Omental fat pad (tissue), 4 donors: ENCODE results near the gene SLC7A11. TPM values are rescaled to one million over a fixed set of nuclear protein-coding genes. Genes with fewer than 3 reads are reported as not detected.

ENCODE experiments used
- ATAC-seq: fragments of 150-250 bp; one replicate; pipeline ENCODE4 v1.9.1; 2016; ENCODE audit warnings: mild to moderate bottlenecking, moderate library complexity; ENCODE audit not compliant: low FRiP score
- DNase-seq: peaks from one replicate; pipeline ENCODE4 v3.0.0-alpha.2; 2019; ENCODE audit warnings: low spot score
- total RNA-seq, 4 donors: library from RNA; depleted of rRNA; stranded (reverse); fragments of >200 nt; gene quantifications; one replicate each; pipeline ENCODE4 v1.1.0, GENCODE V29; 2016
- TF ChIP-seq, protein P1 (sequence below), 3 donors: fragments of 450-650 bp; IDR thresholded peaks; one replicate each; pipeline ENCODE4 v1.5.1; 2016 to 2017; ENCODE audit warnings: antibody characterized with exemption in 3 of 3, mild to moderate bottlenecking in 3 of 3, moderate library complexity in 2 of 3

The SLC7A11 gene
- total RNA-seq, 4 donors from 2014 or later, result 0.60 to 1.5 (median 0.90) TPM

DNA sequence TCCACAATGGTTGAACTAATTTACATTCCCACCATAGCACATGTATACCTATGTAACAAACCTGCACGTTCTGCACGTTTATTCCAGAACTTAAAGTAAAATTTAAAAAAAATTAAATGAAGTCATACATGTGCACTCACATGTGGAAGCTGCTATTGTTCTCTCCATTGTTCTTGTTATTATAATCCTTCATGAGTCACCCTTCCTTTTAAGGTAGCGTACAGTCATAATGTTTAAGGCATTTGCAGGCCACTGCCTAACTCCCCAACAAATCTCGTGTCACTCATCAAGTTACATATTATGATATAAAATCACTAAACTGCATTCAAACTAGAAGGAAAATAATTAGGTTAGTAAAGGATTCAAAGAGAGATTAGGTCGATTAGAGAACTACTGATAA is 63.6 kb downstream of the SLC7A11 start:
- DNase-seq (no peak), ATAC-seq (no peak)
- TF ChIP-seq, protein P1, sequence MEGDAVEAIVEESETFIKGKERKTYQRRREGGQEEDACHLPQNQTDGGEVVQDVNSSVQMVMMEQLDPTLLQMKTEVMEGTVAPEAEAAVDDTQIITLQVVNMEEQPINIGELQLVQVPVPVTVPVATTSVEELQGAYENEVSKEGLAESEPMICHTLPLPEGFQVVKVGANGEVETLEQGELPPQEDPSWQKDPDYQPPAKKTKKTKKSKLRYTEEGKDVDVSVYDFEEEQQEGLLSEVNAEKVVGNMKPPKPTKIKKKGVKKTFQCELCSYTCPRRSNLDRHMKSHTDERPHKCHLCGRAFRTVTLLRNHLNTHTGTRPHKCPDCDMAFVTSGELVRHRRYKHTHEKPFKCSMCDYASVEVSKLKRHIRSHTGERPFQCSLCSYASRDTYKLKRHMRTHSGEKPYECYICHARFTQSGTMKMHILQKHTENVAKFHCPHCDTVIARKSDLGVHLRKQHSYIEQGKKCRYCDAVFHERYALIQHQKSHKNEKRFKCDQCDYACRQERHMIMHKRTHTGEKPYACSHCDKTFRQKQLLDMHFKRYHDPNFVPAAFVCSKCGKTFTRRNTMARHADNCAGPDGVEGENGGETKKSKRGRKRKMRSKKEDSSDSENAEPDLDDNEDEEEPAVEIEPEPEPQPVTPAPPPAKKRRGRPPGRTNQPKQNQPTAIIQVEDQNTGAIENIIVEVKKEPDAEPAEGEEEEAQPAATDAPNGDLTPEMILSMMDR (IDR thresholded peaks at IDR 0.05), result no peak

DNA sequence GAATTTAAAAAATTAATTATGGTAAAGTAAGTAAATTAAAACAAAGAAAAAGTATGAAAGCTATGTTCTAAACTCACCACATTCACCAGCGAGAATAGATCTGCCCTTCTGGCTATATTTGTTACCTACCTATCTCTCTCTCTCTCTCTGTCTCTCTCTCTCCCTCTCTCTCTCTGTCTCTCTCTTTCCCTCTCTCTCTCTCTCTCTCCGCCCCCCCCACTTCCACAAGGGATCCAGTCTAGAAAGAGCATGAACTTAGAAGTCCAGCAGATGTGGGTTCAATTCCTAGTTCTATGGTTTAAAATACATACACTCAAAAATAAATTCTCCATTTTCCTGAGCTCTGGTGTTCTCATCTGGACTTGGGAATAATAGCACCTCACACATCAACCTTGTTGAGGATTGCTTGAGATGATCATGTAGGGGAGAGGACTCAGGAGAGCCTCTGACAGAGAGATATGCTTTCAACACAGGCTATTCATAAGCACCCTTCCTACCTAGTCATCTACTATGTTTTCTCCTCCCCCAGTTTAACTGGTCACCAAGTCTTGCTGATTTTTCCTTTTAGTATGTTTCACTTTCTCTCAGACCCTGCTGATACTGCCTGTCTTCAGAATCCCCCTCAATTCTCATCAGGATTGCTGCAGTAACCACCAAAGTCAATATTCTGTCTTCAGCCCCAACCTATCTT is 64.7 kb downstream of the SLC7A11 start:
- DNase-seq (no peak), ATAC-seq (no peak)
- TF ChIP-seq, protein P1 (IDR thresholded peaks at IDR 0.05), result no peak

DNA sequence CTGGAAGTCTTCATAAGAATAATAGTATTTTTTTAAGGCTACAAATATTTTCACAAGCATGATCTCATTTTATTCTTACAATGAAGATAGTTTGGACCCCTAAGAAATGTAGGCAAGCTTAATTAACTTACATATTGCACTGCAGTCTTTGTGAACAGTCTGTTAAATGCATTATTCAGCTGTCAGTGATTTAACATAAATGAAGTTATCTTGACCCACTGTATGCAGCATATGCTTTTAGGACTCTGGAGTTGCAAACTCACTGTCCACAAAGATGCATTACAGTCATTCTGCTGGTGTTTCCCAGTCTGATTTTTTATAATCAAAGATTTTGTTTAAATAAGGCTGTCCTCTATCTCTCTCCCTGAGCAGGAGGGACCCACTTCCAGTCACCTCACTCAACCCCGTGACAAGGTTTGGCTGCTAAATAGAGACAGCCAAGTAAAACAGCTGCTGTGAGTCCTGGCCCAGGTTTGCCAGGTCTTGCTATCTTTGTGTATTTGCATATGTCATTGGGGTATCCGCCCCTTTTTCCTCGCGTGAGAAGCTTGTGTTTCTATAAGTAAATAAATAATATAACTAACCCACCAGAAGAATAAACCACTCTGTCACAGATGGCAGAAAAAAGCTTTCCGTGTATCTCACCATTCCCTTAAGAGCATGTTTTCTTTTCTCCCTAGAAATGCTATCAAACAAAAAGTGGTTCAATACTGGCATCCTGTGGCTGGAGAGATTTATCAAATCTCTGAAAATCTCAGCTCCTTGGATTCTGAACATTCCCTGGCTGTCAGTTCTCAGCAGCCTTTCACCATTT is 67.0 kb downstream of the SLC7A11 start:
- TF ChIP-seq, protein P1 (IDR thresholded peaks at IDR 0.05), result no peak
- no peak for ATAC-seq
- no peak for DNase-seq

DNA sequence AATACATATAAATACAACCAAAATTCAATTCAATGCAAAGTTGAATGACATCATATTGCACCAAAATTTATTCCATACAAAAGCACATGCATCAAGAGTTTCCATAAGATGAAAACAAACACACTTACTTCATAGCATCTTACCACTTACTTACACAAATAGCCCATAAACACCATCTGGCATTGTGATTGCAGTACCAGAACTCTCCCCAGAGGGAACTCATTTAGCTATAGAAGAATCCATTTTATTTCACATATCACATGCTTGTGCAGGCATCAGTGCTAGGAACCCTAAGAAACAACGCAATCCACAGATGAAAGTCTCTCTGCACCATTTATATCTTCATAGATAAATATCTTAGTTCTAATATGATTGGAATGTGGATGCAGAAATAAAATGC is 77.9 kb downstream of the SLC7A11 start:
- DNase-seq (no peak), ATAC-seq (no peak)
- TF ChIP-seq, protein P1 (IDR thresholded peaks at IDR 0.05), result no peak

DNA sequence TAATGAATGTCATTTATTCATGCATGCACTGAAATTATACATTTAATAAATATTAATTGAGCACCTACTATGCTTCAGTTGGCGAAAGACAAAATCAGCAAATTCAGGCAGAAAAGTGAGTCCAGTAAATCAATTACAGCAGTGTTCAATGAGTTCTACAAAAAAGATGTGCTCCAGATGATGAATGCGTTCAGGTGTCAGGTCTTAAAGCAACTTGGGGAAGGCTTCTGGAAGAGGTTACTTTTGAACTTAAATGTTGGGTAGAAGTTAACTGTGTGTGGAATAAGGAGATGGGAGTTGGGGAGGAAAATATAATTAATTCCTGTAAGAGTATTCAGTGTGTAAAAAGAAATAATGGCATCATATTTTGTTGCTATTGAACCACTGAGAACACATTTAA is 79.0 kb downstream of the SLC7A11 start:
- TF ChIP-seq, protein P1 (IDR thresholded peaks at IDR 0.05), result no peak
- ATAC-seq (no peak), DNase-seq (no peak)

DNA sequence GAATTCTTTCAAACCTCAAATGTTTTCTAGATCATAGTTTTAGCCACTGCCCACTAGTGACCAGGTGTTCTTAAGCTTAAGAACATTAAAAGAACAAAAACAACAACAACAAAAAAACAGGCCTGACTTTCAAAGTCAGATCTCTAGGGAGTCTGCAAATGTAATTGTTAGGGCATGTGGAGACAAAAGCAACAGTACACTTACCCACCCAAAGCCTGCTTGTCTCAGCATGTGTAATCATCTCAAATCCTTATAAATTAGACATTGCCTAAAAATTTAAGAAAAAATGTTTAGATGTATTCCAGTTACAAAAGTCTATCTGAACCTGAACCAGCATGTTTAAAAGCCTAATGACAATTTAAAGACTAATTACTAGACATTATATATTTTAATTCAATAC is 79.9 kb downstream of the SLC7A11 start:
- TF ChIP-seq, protein P1 (IDR thresholded peaks at IDR 0.05), result no peak
- DNase-seq (no peak), ATAC-seq (no peak)
